RWPE1 (cell line): ENCODE measurements around the gene SPEF2.

ENCODE experiments used
- CTCF ChIA-PET: fragments of 350-600 bp; sonication (Branson Sonifier 250); formaldehyde crosslinking; extraction: SDS; loops from one replicate; lab custom pipeline; 2021; lab: Yijun Ruan, JAX
- POLR2A ChIA-PET: fragments of 400-600 bp; formaldehyde crosslinking; extraction: SDS; loops from one replicate; lab custom pipeline; 2020; ENCODE audit warnings: antibody characterized with exemption; ENCODE audit not compliant: low non-redundant PET; lab: Yijun Ruan, JAX
- DNase-seq: peaks from one replicate; pipeline ENCODE4 v3.0.0; 2012; ENCODE audit warnings: low spot score
- H3K27ac ChIP-seq: fragments of 450-650 bp; 2 replicates; pipeline ENCODE4 v1.5.1; 2017
- TF ChIP-seq, protein P1 (sequence below): fragments of 450-650 bp; conservative IDR thresholded peaks from 2 replicates; pipeline ENCODE4 v1.5.1; 2017; ENCODE audit warnings: low read depth, mild to moderate bottlenecking

SPEF2 gene

DNA sequence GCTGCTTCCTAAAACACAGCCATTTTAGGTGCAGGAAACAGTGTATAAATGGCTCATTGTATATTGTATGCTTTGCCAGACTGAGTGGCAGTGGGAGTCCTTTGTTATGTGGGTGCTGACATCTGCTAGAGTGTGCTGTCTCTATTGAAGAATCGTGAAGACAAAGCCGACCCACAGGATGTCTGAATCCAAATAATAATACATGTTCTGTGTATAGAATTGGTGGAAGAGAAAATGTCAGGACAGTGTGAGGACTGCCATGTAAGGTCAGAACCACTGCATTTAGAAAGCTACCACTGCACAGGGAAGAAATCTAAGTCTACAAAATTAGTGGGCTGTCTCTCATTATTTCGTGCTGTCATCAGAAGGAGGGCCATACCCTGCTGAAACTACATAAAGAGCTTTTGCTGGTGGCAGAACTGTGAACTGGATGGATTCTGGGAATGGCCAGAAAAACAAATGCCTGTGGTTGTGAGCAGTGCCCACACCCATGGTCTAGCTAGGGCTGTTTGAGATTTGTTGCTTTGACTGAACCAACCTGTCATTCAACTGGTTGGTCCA, 241.5 kb downstream of the SPEF2 start:
- TF ChIP-seq, protein P1, sequence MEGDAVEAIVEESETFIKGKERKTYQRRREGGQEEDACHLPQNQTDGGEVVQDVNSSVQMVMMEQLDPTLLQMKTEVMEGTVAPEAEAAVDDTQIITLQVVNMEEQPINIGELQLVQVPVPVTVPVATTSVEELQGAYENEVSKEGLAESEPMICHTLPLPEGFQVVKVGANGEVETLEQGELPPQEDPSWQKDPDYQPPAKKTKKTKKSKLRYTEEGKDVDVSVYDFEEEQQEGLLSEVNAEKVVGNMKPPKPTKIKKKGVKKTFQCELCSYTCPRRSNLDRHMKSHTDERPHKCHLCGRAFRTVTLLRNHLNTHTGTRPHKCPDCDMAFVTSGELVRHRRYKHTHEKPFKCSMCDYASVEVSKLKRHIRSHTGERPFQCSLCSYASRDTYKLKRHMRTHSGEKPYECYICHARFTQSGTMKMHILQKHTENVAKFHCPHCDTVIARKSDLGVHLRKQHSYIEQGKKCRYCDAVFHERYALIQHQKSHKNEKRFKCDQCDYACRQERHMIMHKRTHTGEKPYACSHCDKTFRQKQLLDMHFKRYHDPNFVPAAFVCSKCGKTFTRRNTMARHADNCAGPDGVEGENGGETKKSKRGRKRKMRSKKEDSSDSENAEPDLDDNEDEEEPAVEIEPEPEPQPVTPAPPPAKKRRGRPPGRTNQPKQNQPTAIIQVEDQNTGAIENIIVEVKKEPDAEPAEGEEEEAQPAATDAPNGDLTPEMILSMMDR: no peak
- ChIA-PET CTCF (interaction anchor here (0.6 to 1.3 kb wide), 3 partner anchors 9 to 478 kb away, joined by 3 read pairs; no protein-coding TSS in a partner anchor), POLR2A (no interaction called here)
- H3K27ac ChIP-seq: no peak overlapping the region
- no peak for DNase-seq

- POLR2A ChIA-PET: no interaction called here
- TF ChIP-seq, protein P1: no peak
- H3K27ac ChIP-seq: no peak overlapping the region
- DNase-seq: no peak
- CTCF ChIA-PET: no interaction called here
These were observed 243.0 kb downstream of the SPEF2 start for GRCh38 chr5:35860686-35861085.

DNA sequence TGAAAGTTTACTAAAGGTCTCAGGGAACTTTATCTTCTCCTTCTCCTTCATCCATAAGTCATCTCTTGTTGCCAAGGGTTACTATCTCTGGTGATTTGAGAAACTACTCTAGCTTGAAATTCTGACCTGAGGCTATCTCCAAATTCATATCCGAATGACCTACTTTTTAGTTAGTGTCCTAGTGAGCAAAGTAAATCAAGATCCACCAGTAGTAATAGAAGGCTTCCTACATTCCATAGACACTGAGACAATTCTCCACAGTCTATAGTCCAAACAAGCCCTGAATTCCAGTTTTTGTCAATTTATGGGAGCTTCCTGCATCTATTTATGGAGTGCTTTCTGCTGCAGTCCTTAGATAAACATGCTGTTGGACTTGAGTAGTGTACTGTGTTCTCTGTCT, 244.1 kb downstream of the SPEF2 start:
- no peak for DNase-seq
- H3K27ac ChIP-seq: no peak overlapping the region
- ChIA-PET CTCF (no interaction called here), POLR2A (no interaction called here)
- TF ChIP-seq, protein P1: no peak

DNA sequence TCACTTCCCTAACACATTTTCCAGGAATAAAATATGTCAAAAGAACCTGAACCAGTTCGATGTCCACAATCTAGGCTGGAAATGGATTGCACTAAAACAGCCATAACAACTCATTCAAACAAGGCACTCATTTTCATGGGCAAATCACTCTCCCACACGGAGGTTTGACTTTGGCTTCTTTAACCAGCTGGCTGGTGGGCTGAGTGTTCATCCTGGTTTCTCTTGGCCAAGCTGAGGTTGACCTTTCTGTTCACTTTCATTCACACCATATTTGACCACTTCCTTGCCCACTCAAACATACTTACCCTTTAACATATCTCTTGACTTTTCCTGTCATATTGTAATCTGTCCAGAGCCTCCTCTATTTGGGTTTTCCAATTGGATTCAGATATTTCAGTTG, 244.5 kb downstream of the SPEF2 start:
- H3K27ac ChIP-seq: no peak overlapping the region
- ChIA-PET POLR2A (no interaction called here), CTCF (interaction anchor here (0.5 kb wide), 1 partner anchor 549 kb away, joined by 3 read pairs; no protein-coding TSS in a partner anchor)
- DNase-seq: no peak
- TF ChIP-seq, protein P1: no peak

GRCh38 chr5:35863159-35863558, 245.5 kb downstream of the SPEF2 start:
- no peak for DNase-seq
- TF ChIP-seq, protein P1: no peak
- no peak overlapping the region for H3K27ac ChIP-seq
- ChIA-PET CTCF (no interaction called here), POLR2A (no interaction called here)
